Prostate gland (tissue), 2 donors: ENCODE measurements around the gene ZFYVE16.

Source experiments
- CTCF ChIP-seq, 4 experiments: fragments of 200-600 bp in 2 of 4; fragments of 450-650 bp in 2 of 4; sonication (generic) in 2 of 4; IDR thresholded peaks; 1 replicate in 3 of 4; 2 replicates in 1 of 4; pipeline ENCODE4 v1.5.1; 2016 to 2019; ENCODE audit warnings: antibody characterized with exemption in 4 of 4, mild to moderate bottlenecking in 2 of 4, moderate library complexity in 2 of 4
- POLR2A ChIP-seq: fragments of 450-650 bp; IDR thresholded peaks from one replicate; pipeline ENCODE4 v1.6.1; 2016; ENCODE audit warnings: antibody characterized with exemption, mild to moderate bottlenecking
- POLR2AphosphoS5 ChIP-seq: sonication (generic); formaldehyde crosslinking; IDR thresholded peaks from one replicate; pipeline ENCODE4 v1.6.1; 2017; ENCODE audit warnings: antibody characterized with exemption

DNA sequence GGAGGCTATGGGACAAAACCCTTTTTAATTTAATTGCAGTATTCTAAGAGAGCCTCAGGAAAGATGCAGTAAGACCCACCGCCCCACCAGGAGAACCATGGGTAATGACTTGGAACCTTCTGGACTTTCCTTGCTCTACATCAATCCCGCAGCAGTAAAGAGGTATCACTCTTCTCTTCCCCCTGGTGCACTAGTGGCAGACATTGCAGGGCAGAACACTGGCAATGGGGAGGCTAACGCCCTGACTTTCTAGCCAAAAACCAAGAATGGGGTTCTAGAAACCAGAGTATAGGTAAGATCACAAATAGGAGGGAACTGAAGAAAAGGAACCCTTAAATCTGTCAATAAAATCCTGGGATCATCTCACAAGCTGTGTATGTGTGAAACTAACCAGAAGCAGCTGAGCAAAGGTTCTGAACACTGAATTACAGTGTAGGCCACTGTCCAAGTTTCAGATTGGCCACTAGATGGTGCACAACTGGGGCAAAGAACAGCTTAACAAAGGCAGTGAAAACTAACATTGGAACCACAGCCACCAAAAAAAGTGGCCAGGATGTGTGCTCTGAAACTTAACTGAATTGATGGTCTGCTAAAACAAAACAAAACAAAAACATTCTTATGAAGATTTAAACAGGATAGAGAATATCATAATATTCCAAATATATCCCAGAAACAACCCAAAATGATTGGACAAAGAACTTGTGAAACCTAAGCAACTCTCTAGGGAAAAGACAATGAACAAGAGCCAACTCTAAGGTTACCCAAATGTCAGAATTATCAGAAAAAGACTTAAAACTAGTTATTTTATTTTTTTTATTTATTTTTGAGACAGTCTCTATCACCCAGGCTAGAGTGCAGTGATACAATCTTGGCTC, 73.4 kb downstream of the ZFYVE16 start:
- TF ChIP-seq CTCF (IDR thresholded peaks at IDR 0.05), result peak in 3 of 4 experiments; percentile 43 to 56 (median 47)
- TF ChIP-seq POLR2A, result no peak
- no peak for TF ChIP-seq POLR2AphosphoS5
